Hepatocyte (in vitro differentiated cells): ENCODE results near the gene ABCG4. TPM values are rescaled to one million over a fixed set of nuclear protein-coding genes. Genes with fewer than 3 reads are reported as not detected.

Experiments
- DNase-seq: peaks from one replicate; pipeline ENCODE4 v3.0.0-alpha.2; 2016; ENCODE audit warnings: low spot score
- H2AFZ ChIP-seq: fragments of 200-600 bp; sonication (generic); 2 replicates; pipeline ENCODE4 v1.6.0; 2016; ENCODE audit warnings: antibody characterized with exemption, mild to moderate bottlenecking
- H3K27ac ChIP-seq: fragments of 200-600 bp; sonication (generic); 2 replicates; pipeline ENCODE4 v1.5.1; 2016; ENCODE audit warnings: mild to moderate bottlenecking
- H3K27me3 ChIP-seq: fragments of 200-600 bp; sonication (generic); 2 replicates; pipeline ENCODE4 v1.6.1; 2016
- H3K36me3 ChIP-seq: fragments of 200-600 bp; sonication (generic); replicated peaks from 2 replicates; pipeline ENCODE4 v1.5.1; 2016; ENCODE audit warnings: low read depth; ENCODE audit not compliant: insufficient read depth
- H3K4me1 ChIP-seq: fragments of 200-600 bp; sonication (generic); 2 replicates; pipeline ENCODE4 v1.5.1; 2016; ENCODE audit warnings: mild to moderate bottlenecking, moderate library complexity; ENCODE audit not compliant: insufficient read depth
- H3K4me2 ChIP-seq: fragments of 200-600 bp; sonication (generic); 2 replicates; pipeline ENCODE4 v1.6.0; 2016
- H3K4me3 ChIP-seq: fragments of 200-600 bp; sonication (generic); 2 replicates; pipeline ENCODE4 v1.5.1; 2016; ENCODE audit warnings: mild to moderate bottlenecking
- H3K79me2 ChIP-seq: fragments of 200-600 bp; sonication (generic); 2 replicates; pipeline ENCODE4 v1.6.0; 2017; ENCODE audit warnings: mild to moderate bottlenecking
- H3K9me2 ChIP-seq: fragments of 200-600 bp; sonication (generic); replicated peaks from 2 replicates; pipeline ENCODE4 v1.6.0; 2017; ENCODE audit warnings: mild to moderate bottlenecking; ENCODE audit not compliant: insufficient read depth
- H3K9me3 ChIP-seq: fragments of 200-600 bp; sonication (generic); 2 replicates; pipeline ENCODE4 v1.5.1; 2016; ENCODE audit warnings: low read depth, mild to moderate bottlenecking
- H4K20me1 ChIP-seq: fragments of 200-600 bp; sonication (generic); 2 replicates; pipeline ENCODE4 v1.6.0; 2016; ENCODE audit warnings: mild to moderate bottlenecking; ENCODE audit not compliant: insufficient read depth, poor library complexity, severe bottlenecking
- EZH2 ChIP-seq: fragments of 200-600 bp; sonication (generic); IDR thresholded peaks from 2 replicates; pipeline ENCODE4 v1.6.1; 2016; ENCODE audit warnings: antibody characterized with exemption, mild to moderate bottlenecking, borderline replicate concordance
- EZH2phosphoT487 ChIP-seq: fragments of 200-600 bp; sonication (generic); IDR thresholded peaks from one replicate; pipeline ENCODE4 v1.6.1; 2018; ENCODE audit warnings: antibody characterized with exemption, mild to moderate bottlenecking, low read depth, moderate library complexity; ENCODE audit not compliant: unreplicated experiment, severe bottlenecking
- WGBS: methylation state at CpG from one replicate; pipeline ENCODE4 v1.1.6; 2016; ENCODE audit warnings: low lambda C conversion rate; ENCODE audit errors: missing lambda C conversion rate; 5-methylcytosine and 5-hydroxymethylcytosine counted together
- polyA plus RNA-seq: library from polyadenylated mRNA; unstranded; fragments of >200 nt; fragmentation: Nextera tagmentation; extraction: Ambion mirVana; gene quantifications from 2 replicates; pipeline ENCODE4 v1.2.1, GENCODE V29; 2016
- total RNA-seq: library from RNA; depleted of rRNA; stranded (reverse); fragments of >200 nt; gene quantifications from 2 replicates; pipeline ENCODE4 v1.2.3, GENCODE V29; 2014
- TF ChIP-seq, protein P1 (sequence below): fragments of 200-600 bp; sonication (generic); IDR thresholded peaks from 2 replicates; pipeline ENCODE4 v1.5.1; 2016; ENCODE audit warnings: antibody characterized with exemption, mild to moderate bottlenecking; ENCODE audit not compliant: poor library complexity

Gene ABCG4
- total and polyA plus RNA-seq, 2 experiments from 2014 or later = 0.45 TPM; not detected in 1

DNA sequence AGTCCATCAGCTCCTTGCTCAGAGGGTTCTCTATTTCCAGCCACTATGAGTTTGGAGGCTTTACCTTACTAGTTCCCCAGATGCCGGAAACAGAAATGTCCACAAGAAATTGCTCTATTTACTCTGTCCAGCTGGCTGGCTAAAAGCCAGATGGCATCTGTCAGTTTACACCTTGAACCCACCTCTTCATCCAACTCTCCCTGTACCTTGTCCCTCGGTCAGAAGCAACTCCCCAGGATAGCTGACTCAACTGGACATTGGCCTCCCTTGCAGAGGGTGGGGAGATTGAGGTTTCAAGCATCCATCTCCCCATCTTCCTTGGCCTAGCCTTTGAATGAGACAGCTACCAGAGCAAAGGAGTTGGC, 40.0 kb upstream of the ABCG4 start:
- no peaks in the 10 kb centered on the region for H3K9me2 ChIP-seq
- 94% methylated on average over 2 of the region's 2 CpGs for whole genome bisulfite sequencing
- no peak overlapping the region for H3K4me3 ChIP-seq
- no peak overlapping the region for H2AFZ ChIP-seq
- H3K79me2 ChIP-seq = peaks cover 17% of the 10 kb centered on the region
- H3K9me3 ChIP-seq = no peaks in the 10 kb centered on the region
- peak overlapping the region; percentile 60 for H3K27ac ChIP-seq
- H3K27me3 ChIP-seq = no peaks in the 10 kb centered on the region
- DNase-seq = peak; percentile 68
- peaks cover 20% of the 10 kb centered on the region for H3K4me1 ChIP-seq
- TF ChIP-seq EZH2 (no peak), EZH2phosphoT487 (no peak)
- TF ChIP-seq, protein P1, sequence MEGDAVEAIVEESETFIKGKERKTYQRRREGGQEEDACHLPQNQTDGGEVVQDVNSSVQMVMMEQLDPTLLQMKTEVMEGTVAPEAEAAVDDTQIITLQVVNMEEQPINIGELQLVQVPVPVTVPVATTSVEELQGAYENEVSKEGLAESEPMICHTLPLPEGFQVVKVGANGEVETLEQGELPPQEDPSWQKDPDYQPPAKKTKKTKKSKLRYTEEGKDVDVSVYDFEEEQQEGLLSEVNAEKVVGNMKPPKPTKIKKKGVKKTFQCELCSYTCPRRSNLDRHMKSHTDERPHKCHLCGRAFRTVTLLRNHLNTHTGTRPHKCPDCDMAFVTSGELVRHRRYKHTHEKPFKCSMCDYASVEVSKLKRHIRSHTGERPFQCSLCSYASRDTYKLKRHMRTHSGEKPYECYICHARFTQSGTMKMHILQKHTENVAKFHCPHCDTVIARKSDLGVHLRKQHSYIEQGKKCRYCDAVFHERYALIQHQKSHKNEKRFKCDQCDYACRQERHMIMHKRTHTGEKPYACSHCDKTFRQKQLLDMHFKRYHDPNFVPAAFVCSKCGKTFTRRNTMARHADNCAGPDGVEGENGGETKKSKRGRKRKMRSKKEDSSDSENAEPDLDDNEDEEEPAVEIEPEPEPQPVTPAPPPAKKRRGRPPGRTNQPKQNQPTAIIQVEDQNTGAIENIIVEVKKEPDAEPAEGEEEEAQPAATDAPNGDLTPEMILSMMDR = no peak
- peak overlapping the region; percentile 90 for H3K4me2 ChIP-seq
- no peaks in the 10 kb centered on the region for H3K36me3 ChIP-seq
- H4K20me1 ChIP-seq = no peaks in the 10 kb centered on the region

DNA sequence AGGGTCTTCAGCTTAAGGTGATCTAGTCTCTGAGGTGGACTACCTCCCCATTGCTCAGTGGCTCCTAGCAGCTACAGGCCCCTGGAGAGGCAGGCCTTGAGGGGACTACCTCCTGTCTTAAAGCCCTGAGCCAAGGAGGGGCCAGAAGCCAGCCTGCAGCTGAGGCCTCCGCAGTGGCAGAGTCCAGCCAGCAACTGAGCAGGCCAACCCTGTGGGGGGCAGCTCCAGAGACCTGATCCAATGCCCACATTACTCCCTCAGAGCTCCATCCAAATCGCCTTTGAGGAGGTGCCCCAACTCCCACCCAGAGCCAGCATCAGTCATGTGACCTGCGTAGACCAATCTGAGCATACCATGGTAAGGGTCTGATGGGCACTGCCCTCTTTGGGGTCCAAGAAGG, 39.0 kb upstream of the ABCG4 start:
- no peaks in the 10 kb centered on the region for H3K36me3 ChIP-seq
- no peak for DNase-seq
- no peaks in the 10 kb centered on the region for H3K27me3 ChIP-seq
- H3K9me2 ChIP-seq = no peaks in the 10 kb centered on the region
- peaks cover 17% of the 10 kb centered on the region for H3K79me2 ChIP-seq
- no peak for TF ChIP-seq EZH2
- no peak for TF ChIP-seq EZH2phosphoT487
- TF ChIP-seq, protein P1 = no peak
- no peak overlapping the region for H3K4me3 ChIP-seq
- H3K27ac ChIP-seq = no peak overlapping the region
- WGBS = 90% methylated on average over 3 of the region's 3 CpGs
- H3K4me1 ChIP-seq = peaks cover 20% of the 10 kb centered on the region
- no peak overlapping the region for H2AFZ ChIP-seq
- H3K4me2 ChIP-seq = no peak overlapping the region
- H4K20me1 ChIP-seq = no peaks in the 10 kb centered on the region
- no peaks in the 10 kb centered on the region for H3K9me3 ChIP-seq

DNA sequence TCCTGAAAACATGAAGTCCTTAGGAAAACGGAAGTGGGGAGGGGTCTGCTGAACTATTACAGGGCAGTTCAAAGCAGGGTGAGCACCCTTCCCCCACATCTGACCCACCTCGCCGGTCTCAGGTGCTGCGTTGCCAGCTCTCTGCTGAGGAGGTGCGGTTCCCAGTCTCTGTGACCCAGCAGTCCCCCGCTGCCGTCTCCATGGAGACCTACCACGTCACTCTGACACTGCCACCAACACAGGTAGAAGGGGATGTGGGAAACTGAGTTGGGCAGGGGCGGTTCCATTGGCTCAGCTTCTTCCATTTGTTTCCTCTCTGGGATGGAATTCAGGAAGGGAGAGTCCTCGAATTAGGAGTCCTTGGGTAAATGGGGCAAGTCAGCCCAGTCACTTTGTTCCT, 38.4 kb upstream of the ABCG4 start:
- no peak for DNase-seq
- no peak overlapping the region for H2AFZ ChIP-seq
- H3K4me2 ChIP-seq = no peak overlapping the region
- H3K27me3 ChIP-seq = no peaks in the 10 kb centered on the region
- no peaks in the 10 kb centered on the region for H3K9me3 ChIP-seq
- no peaks in the 10 kb centered on the region for H3K36me3 ChIP-seq
- H3K4me3 ChIP-seq = no peak overlapping the region
- WGBS = 91% methylated on average over 10 of the region's 10 CpGs
- H3K9me2 ChIP-seq = no peaks in the 10 kb centered on the region
- H4K20me1 ChIP-seq = no peaks in the 10 kb centered on the region
- no peak overlapping the region for H3K27ac ChIP-seq
- peaks cover 17% of the 10 kb centered on the region for H3K79me2 ChIP-seq
- no peak for TF ChIP-seq EZH2
- TF ChIP-seq, protein P1 = no peak
- no peak for TF ChIP-seq EZH2phosphoT487
- peaks cover 20% of the 10 kb centered on the region for H3K4me1 ChIP-seq

DNA sequence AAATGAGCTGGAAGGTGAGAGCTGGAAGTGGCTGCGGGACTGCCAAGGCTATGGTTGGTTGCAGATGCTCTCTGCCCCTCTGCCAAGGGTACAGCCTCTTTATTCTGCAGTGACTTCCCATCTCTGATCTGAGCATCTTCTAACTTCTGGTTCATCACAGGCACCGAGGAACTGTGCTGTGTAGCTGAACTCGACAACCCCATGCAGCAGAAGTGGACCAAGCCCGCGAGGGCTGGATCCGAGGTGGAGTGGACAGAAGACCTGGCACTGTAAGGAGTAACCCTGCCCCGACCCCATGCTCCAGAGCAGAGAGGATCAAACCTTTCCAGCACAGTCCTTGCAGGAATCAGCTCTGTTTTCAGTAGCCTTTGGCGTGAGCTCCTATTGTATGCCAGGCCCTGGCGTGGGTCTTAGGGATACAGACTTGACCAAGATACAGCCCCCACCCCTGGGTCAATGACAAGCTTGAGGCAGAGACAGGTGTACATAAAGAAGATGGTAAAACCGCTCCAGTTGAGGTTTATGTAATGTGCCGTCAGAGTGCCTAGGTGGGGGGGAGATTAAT, 37.4 kb upstream of the ABCG4 start:
- 93% methylated on average over 11 of the region's 11 CpGs for WGBS
- Histone ChIP-seq H3K79me2 (peaks cover 17% of the 10 kb centered on the region), H3K4me2 (no peak overlapping the region), H4K20me1 (no peaks in the 10 kb centered on the region), H3K36me3 (no peaks in the 10 kb centered on the region), H3K4me1 (peaks cover 19% of the 10 kb centered on the region), H3K4me3 (no peak overlapping the region), H3K27me3 (no peaks in the 10 kb centered on the region), H3K9me2 (no peaks in the 10 kb centered on the region), H2AFZ (no peak overlapping the region), H3K27ac (no peak overlapping the region), H3K9me3 (no peaks in the 10 kb centered on the region)
- TF ChIP-seq EZH2 (no peak), EZH2phosphoT487 (no peak)
- TF ChIP-seq, protein P1 = no peak
- DNase-seq = no peak
